SK-MEL-5 (cell line): Measurements from ENCODE around the gene NCK1. TPM values are rescaled to one million over a fixed set of nuclear protein-coding genes. Genes with fewer than 3 reads are reported as not detected.
"Not testable (repeated sequence)": the region's sequence is repeated elsewhere in the genome, so short reads cannot be mapped to it uniquely, and the experiment has no call there.

Experiments
- DNase-seq: peaks from one replicate; pipeline ENCODE4 v3.0.0-alpha.2; 2016; ENCODE audit warnings: low read depth, low spot score
- in situ Hi-C: cut with HindIII; loops from 2 replicates; pipeline ENCODE4 v1.10.0; 2016; ENCODE audit warnings: low sequenced_read_pairs, high pct_unique_total_duplicates, low pct_unique_long_range_greater_than_20kb
- total RNA-seq: library from RNA; depleted of rRNA; stranded (reverse); fragments of >200 nt; shearing (Covaris generic); gene quantifications from 2 replicates; pipeline ENCODE4 v1.2.3, GENCODE V29; 2014

NCK1 gene
- total RNA-seq, 1 experiment from 2014 or later, result 40.0 TPM

- in situ Hi-C loops, result no loop called here
Measured at GRCh38 chr3:136852180-136852579, 9.8 kb upstream of the NCK1 start.

GRCh38 chr3:136856665-136857064, 5.3 kb upstream of the NCK1 start:
- in situ Hi-C loops, result no loop called here

More at GRCh38 chr3:136852180-136852579, 9.8 kb upstream of the NCK1 start:
- DNase-seq, result no peak

GRCh38 chr3:136858381-136858780, 3.6 kb upstream of the NCK1 start:
- no peak for DNase-seq
- in situ Hi-C loops, result no loop called here

More at GRCh38 chr3:136856665-136857064, 5.3 kb upstream of the NCK1 start:
- DNase-seq, result no peak

GRCh38 chr3:136860541-136860940, 1.5 kb upstream of the NCK1 start:
- no peak for DNase-seq

GRCh38 chr3:136862617-136863322, 762 bp downstream of the NCK1 start:
- in situ Hi-C loops, result no loop called here
- peak; percentile 59 for DNase-seq

More at GRCh38 chr3:136860541-136860940, 1.5 kb upstream of the NCK1 start:
- in situ Hi-C loops, result no loop called here

- DNase-seq, result no peak
- in situ Hi-C loops, result no loop called here
Measured at GRCh38 chr3:136869282-136869681, 7.3 kb downstream of the NCK1 start.

GRCh38 chr3:136872258-136872657, 10.2 kb downstream of the NCK1 start:
- in situ Hi-C loops, DNase-seq: not testable (repeated sequence)

GRCh38 chr3:136879510-136879909, 17.5 kb downstream of the NCK1 start:
- DNase-seq, in situ Hi-C loops: not testable (repeated sequence)

GRCh38 chr3:136882571-136882970, 20.6 kb downstream of the NCK1 start:
- DNase-seq, result no peak
- in situ Hi-C loops, result no loop called here

- in situ Hi-C loops, result no loop called here
- DNase-seq, result no peak
Measured at GRCh38 chr3:136883967-136884720, 22.1 kb downstream of the NCK1 start.

GRCh38 chr3:136885357-136886213, 23.6 kb downstream of the NCK1 start:
- in situ Hi-C loops, result no loop called here
- DNase-seq, result no peak

GRCh38 chr3:136889947-136890346, 27.9 kb downstream of the NCK1 start:
- no peak for DNase-seq
- in situ Hi-C loops, result no loop called here

GRCh38 chr3:136891934-136892855, 30.2 kb downstream of the NCK1 start:
- DNase-seq, result peak; percentile 31
- in situ Hi-C loops, result no loop called here

- no peak for DNase-seq
- in situ Hi-C loops, result no loop called here
Measured at GRCh38 chr3:136893848-136894443, 31.9 kb downstream of the NCK1 start.

GRCh38 chr3:136897171-136897570, 35.2 kb downstream of the NCK1 start:
- in situ Hi-C loops, DNase-seq: not testable (repeated sequence)

- in situ Hi-C loops, result no loop called here
- DNase-seq, result peak; percentile 24
Measured at GRCh38 chr3:136898549-136898948, 36.5 kb downstream of the NCK1 start.

GRCh38 chr3:136898954-136899353, 36.9 kb downstream of the NCK1 start:
- peak; percentile 32 for DNase-seq
- in situ Hi-C loops, result no loop called here
